ENCODE measurements around the gene ABCG1.

DNA sequence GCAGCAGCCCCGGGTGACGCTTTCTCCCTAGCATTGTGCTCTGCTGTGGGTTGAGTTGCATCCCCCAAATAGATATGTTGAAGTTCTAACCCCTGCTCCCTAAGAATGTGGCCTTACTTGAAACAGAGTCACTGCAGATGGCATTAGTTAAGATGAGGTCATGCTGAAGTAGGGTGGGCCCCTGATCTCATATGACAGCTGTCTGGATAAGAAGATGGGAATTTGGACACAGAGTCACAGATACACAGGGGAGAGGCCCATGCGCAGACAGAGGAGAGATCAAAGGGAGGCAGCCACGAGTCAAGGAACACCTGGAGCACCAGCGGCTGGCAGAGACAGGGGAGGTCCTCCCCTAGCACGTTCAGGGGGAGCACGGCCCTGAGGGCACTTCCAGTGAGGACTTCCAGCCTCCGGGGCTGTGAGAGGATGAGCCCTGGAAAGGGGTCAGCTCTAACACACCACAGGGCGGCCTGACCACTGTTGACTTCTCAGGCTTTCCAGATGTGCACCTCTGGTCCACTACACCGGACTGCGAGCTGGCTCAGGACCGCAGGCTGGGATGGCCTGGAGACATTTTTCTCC is 46.4 kb downstream of the ABCG1 start:
- TF ChIP-seq, protein P1, sequence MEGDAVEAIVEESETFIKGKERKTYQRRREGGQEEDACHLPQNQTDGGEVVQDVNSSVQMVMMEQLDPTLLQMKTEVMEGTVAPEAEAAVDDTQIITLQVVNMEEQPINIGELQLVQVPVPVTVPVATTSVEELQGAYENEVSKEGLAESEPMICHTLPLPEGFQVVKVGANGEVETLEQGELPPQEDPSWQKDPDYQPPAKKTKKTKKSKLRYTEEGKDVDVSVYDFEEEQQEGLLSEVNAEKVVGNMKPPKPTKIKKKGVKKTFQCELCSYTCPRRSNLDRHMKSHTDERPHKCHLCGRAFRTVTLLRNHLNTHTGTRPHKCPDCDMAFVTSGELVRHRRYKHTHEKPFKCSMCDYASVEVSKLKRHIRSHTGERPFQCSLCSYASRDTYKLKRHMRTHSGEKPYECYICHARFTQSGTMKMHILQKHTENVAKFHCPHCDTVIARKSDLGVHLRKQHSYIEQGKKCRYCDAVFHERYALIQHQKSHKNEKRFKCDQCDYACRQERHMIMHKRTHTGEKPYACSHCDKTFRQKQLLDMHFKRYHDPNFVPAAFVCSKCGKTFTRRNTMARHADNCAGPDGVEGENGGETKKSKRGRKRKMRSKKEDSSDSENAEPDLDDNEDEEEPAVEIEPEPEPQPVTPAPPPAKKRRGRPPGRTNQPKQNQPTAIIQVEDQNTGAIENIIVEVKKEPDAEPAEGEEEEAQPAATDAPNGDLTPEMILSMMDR (IDR thresholded peaks at IDR 0.05) = no peak
- TF ChIP-seq EZH2 (IDR thresholded peaks at IDR 0.05) = no peak
